Stimulated activated CD8-positive, alpha-beta memory T cell treated with anti-CD3 and anti-CD28 coated beads, Interleukin-12 subunit alpha, Interleukin-12 subunit beta, amount 100 ng/mL, for 24 hours (primary cell): ENCODE data around the gene PITRM1.

Experiments used
- DNase-seq: peaks from one replicate; pipeline ENCODE4 v3.0.0-alpha.2; 2020; ENCODE audit errors: extremely low read depth

The PITRM1 gene

GRCh38 chr10:3104251-3104918 lies 68.2 kb downstream of the PITRM1 start:
- DNase-seq, result no peak

GRCh38 chr10:3103646-3104045 lies 68.9 kb downstream of the PITRM1 start:
- no peak for DNase-seq

GRCh38 chr10:3102720-3103427 lies 69.7 kb downstream of the PITRM1 start:
- DNase-seq, result no peak

- no peak for DNase-seq
Observed at GRCh38 chr10:3100856-3101640, 71.5 kb downstream of the PITRM1 start.

- no peak for DNase-seq
Observed at GRCh38 chr10:3100093-3100792, 72.3 kb downstream of the PITRM1 start.

GRCh38 chr10:3099291-3100092 lies 73.1 kb downstream of the PITRM1 start:
- no peak for DNase-seq

GRCh38 chr10:3098689-3099088 lies 73.9 kb downstream of the PITRM1 start:
- no peak for DNase-seq

- no peak for DNase-seq
Observed at GRCh38 chr10:3097160-3097559, 75.4 kb downstream of the PITRM1 start.

- no peak for DNase-seq
Observed at GRCh38 chr10:3096149-3096548, 76.4 kb downstream of the PITRM1 start.

GRCh38 chr10:3095373-3096139 lies 77.0 kb downstream of the PITRM1 start:
- no peak for DNase-seq

- DNase-seq, result no peak
Observed at GRCh38 chr10:3094609-3095036, 78.0 kb downstream of the PITRM1 start.

GRCh38 chr10:3093996-3094395 lies 78.6 kb downstream of the PITRM1 start:
- DNase-seq, result no peak

GRCh38 chr10:3091921-3092320 lies 80.7 kb downstream of the PITRM1 start:
- DNase-seq, result no peak

GRCh38 chr10:3090914-3091787 lies 81.4 kb downstream of the PITRM1 start:
- no peak for DNase-seq

- DNase-seq, result no peak
Observed at GRCh38 chr10:3090388-3090787, 82.2 kb downstream of the PITRM1 start.
